ENCODE measurements around the gene TBC1D12. TPM values are rescaled to one million over a fixed set of nuclear protein-coding genes. Genes with fewer than 3 reads are reported as not detected.

TBC1D12 gene
- total and polyA plus RNA-seq, 7 donors = 5.5 to 24.4 (median 16.3) TPM

DNA sequence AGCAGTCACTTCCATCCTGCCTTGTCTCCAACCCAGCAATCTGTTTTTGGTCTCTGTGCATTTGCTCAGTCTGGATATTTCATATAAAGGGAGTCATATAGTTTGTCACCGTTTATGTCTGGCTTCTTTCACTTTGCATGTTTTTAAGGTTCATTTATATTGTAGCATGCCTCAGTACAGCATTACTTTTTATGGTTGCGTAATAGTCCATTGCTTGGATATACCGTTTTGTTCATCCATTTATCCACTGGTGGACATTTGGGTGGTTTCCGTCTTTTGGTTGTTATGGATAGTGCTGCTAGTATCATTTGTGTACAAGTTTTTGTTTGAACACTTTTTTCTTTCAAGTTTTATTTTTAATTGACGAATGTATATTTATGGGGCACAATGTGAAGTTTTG lies 18.2 kb downstream of the TBC1D12 start:
- Histone ChIP-seq H3K4me1 (peaks cover 0 to 11% (median 0%) of the 10 kb centered on the region in 4 donors), H3K27me3 (no peaks in the 10 kb centered on the region), H3K36me3 (no peaks in the 10 kb centered on the region), H3K9me3 (no peaks in the 10 kb centered on the region), H3K27ac (no peak overlapping the region), H3K4me3 (no peak overlapping the region)
- intact Hi-C loops (cut with DNase I) = no loop called here
- WGBS, 2 donors = 92 to 96% methylated on average over 5 of the region's 5 CpGs
- no peak for TF ChIP-seq EP300 (IDR thresholded peaks at IDR 0.05)
- no peak for TF ChIP-seq POLR2A (IDR thresholded peaks at IDR 0.05)
- no peak for TF ChIP-seq CTCF (IDR thresholded peaks at IDR 0.05)
- TF ChIP-seq POLR2AphosphoS5 (IDR thresholded peaks at IDR 0.05) = no peak
- DNase-seq = no peak

GRCh38 chr10:94420998-94421528 lies 18.7 kb downstream of the TBC1D12 start:
- DNase-seq = no peak
- Histone ChIP-seq H3K9me3 (no peaks in the 10 kb centered on the region), H3K27me3 (no peaks in the 10 kb centered on the region), H3K4me3 (no peak overlapping the region), H3K4me1 (peaks cover 0 to 11% (median 0%) of the 10 kb centered on the region in 4 donors), H3K36me3 (no peaks in the 10 kb centered on the region), H3K27ac (no peak overlapping the region)
- intact Hi-C loops (cut with DNase I) = no loop called here
- TF ChIP-seq POLR2A (IDR thresholded peaks at IDR 0.05) = no peak
- no peak for TF ChIP-seq POLR2AphosphoS5 (IDR thresholded peaks at IDR 0.05)
- TF ChIP-seq CTCF (IDR thresholded peaks at IDR 0.05) = no peak
- TF ChIP-seq EP300 (IDR thresholded peaks at IDR 0.05) = no peak
- WGBS, 2 donors = 77 to 82% methylated on average over 1 of the region's 1 CpG

- H3K9me3 ChIP-seq = no peaks in the 10 kb centered on the region
- DNase-seq = no peak
- H3K36me3 ChIP-seq = no peaks in the 10 kb centered on the region
- H3K27ac ChIP-seq = no peak overlapping the region
- WGBS, 2 donors = 78 to 88% methylated on average over 1 of the region's 1 CpG
- intact Hi-C loops (cut with DNase I) = no loop called here
- no peaks in the 10 kb centered on the region for H3K27me3 ChIP-seq
- no peak overlapping the region for H3K4me3 ChIP-seq
- TF ChIP-seq CTCF (IDR thresholded peaks at IDR 0.05) (no peak), EP300 (IDR thresholded peaks at IDR 0.05) (no peak), POLR2AphosphoS5 (IDR thresholded peaks at IDR 0.05) (no peak), POLR2A (IDR thresholded peaks at IDR 0.05) (no peak)
- peaks cover 0 to 5% (median 1%) of the 10 kb centered on the region in 4 donors for H3K4me1 ChIP-seq
These were observed 21.3 kb downstream of the TBC1D12 start for GRCh38 chr10:94423627-94424026.

GRCh38 chr10:94424714-94425337 lies 22.5 kb downstream of the TBC1D12 start:
- WGBS, 2 donors = 70 to 92% methylated on average over 4 of the region's 4 CpGs
- intact Hi-C loops (cut with DNase I) = no loop called here
- Histone ChIP-seq H3K27ac (no peak overlapping the region), H3K4me1 (peaks cover 0 to 12% (median 6%) of the 10 kb centered on the region in 4 donors), H3K27me3 (no peaks in the 10 kb centered on the region), H3K9me3 (no peaks in the 10 kb centered on the region), H3K4me3 (no peak overlapping the region), H3K36me3 (no peaks in the 10 kb centered on the region)
- DNase-seq = no peak
- TF ChIP-seq POLR2AphosphoS5 (IDR thresholded peaks at IDR 0.05) = no peak
- no peak for TF ChIP-seq CTCF (IDR thresholded peaks at IDR 0.05)
- TF ChIP-seq POLR2A (IDR thresholded peaks at IDR 0.05) = no peak
- TF ChIP-seq EP300 (IDR thresholded peaks at IDR 0.05) = no peak

DNA sequence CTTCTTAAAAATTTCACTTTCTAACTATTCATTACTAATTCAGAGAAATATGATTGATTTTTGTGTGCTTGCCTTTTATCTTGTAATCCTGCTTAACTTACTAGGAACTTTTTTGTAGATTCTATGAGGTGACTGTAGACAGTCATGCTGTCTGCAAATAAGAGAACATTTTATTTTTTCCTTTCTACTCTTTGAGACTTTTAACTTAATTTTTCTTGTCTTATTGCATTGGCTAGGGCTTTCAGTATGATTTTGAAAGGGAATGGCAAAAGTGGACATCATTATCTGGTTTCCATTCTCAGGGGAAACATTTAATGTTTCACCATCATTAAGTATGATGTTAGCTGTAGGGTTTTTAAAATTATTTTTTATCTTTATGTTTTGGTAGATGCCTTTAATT lies 23.6 kb downstream of the TBC1D12 start:
- no peak overlapping the region for H3K4me3 ChIP-seq
- H3K27ac ChIP-seq = no peak overlapping the region
- peaks cover 0 to 13% (median 6%) of the 10 kb centered on the region in 4 donors for H3K4me1 ChIP-seq
- TF ChIP-seq CTCF (IDR thresholded peaks at IDR 0.05) (no peak), EP300 (IDR thresholded peaks at IDR 0.05) (no peak), POLR2A (IDR thresholded peaks at IDR 0.05) (no peak), POLR2AphosphoS5 (IDR thresholded peaks at IDR 0.05) (no peak)
- no peak for DNase-seq
- no peaks in the 10 kb centered on the region for H3K36me3 ChIP-seq
- no peaks in the 10 kb centered on the region for H3K9me3 ChIP-seq
- intact Hi-C loops (cut with DNase I) = no loop called here
- no peaks in the 10 kb centered on the region for H3K27me3 ChIP-seq
